CD8-positive, alpha-beta memory T cell (primary cell): ENCODE data around the gene CEP72. TPM values are rescaled to one million over a fixed set of nuclear protein-coding genes. Genes with fewer than 3 reads are reported as not detected.
A peak's percentile ranks its signal among the peaks of the same experiment; 100 is the strongest.
"Not testable (repeated sequence)": the region's sequence is repeated elsewhere in the genome, so short reads cannot be mapped to it uniquely, and the experiment has no call there.

Experiments
- CTCF ChIA-PET: fragments of 350-600 bp; sonication (Branson Sonifier 250); formaldehyde crosslinking; loops from one replicate; lab custom pipeline; 2021; ENCODE audit warnings: antibody characterized with exemption; lab: Charles Lee
- POLR2A ChIA-PET: fragments of 350-600 bp; sonication (Branson Sonifier 250); formaldehyde crosslinking; loops from one replicate; lab custom pipeline; 2021; ENCODE audit warnings: antibody characterized with exemption; lab: Charles Lee
- DNase-seq, 5 donors: peaks; one replicate each; pipeline versions ENCODE4 v3.0.0 to v3.0.0-alpha.2; 2020 to 2022; ENCODE audit warnings: mixed read lengths in 1 of 5
- H3K27ac ChIP-seq: one replicate; pipeline ENCODE4 v1.7.0; 2013; ENCODE audit warnings: low read depth, mild to moderate bottlenecking, low read length, moderate library complexity
- H3K27me3 ChIP-seq: 2 replicates; pipeline ENCODE4 v1.7.0; 2013; ENCODE audit warnings: low read length, mild to moderate bottlenecking; ENCODE audit not compliant: insufficient read depth, poor library complexity, severe bottlenecking
- H3K36me3 ChIP-seq: 2 replicates; pipeline ENCODE4 v1.7.0; 2013; ENCODE audit warnings: mild to moderate bottlenecking, low read length, moderate library complexity; ENCODE audit not compliant: insufficient read depth
- H3K4me1 ChIP-seq: 2 replicates; pipeline ENCODE4 v1.7.0; 2013; ENCODE audit warnings: mild to moderate bottlenecking, low read length, moderate library complexity; ENCODE audit not compliant: insufficient read depth
- H3K4me3 ChIP-seq: 2 replicates; pipeline ENCODE4 v1.7.0; 2013; ENCODE audit warnings: mild to moderate bottlenecking, low read length
- H3K9me3 ChIP-seq: 2 replicates; pipeline ENCODE4 v1.7.0; 2013; ENCODE audit warnings: mild to moderate bottlenecking, low read length
- H3K27ac Mint-ChIP-seq, 8 donors: one replicate each; pipeline ENCODE4 v1.8.0; 2020 to 2021; ENCODE audit warnings: mixed read lengths in 8 of 8, mild to moderate bottlenecking in 6 of 8, inconsistent platforms in 3 of 8, moderate library complexity in 3 of 8
- H3K27me3 Mint-ChIP-seq, 2 donors: one replicate each; pipeline ENCODE4 v1.8.0; 2020 to 2021; ENCODE audit warnings: mixed read lengths in 2 of 2, mild to moderate bottlenecking in 1 of 2, moderate library complexity in 1 of 2
- H3K36me3 Mint-ChIP-seq, 3 donors: one replicate each; pipeline ENCODE4 v1.8.0; 2020 to 2021; ENCODE audit warnings: mixed read lengths in 3 of 3, inconsistent platforms in 1 of 3, mild to moderate bottlenecking in 1 of 3
- H3K4me1 Mint-ChIP-seq, 3 donors: one replicate each; pipeline ENCODE4 v1.8.0; 2020 to 2021; ENCODE audit warnings: mixed read lengths in 3 of 3, inconsistent platforms in 1 of 3, mild to moderate bottlenecking in 1 of 3
- H3K4me3 Mint-ChIP-seq, 7 donors: one replicate each; pipeline ENCODE4 v1.8.0; 2020 to 2021; ENCODE audit warnings: mixed read lengths in 7 of 7, mild to moderate bottlenecking in 6 of 7, moderate library complexity in 4 of 7, inconsistent platforms in 2 of 7
- H3K9me3 Mint-ChIP-seq, 5 donors: one replicate each; pipeline ENCODE4 v1.8.0; 2020 to 2022; ENCODE audit warnings: mixed read lengths in 5 of 5, mild to moderate bottlenecking in 3 of 5, moderate library complexity in 2 of 5, inconsistent platforms in 1 of 5
- polyA plus RNA-seq: library from polyadenylated mRNA; unstranded; fragments of 300-500 nt; fragmentation: Illumina TruSeq; gene quantifications from one replicate; pipeline ENCODE4 v1.2.3, GENCODE V29; 2021
- total RNA-seq, 2 experiments: library from RNA; stranded (reverse); gene quantifications; one replicate each; pipeline ENCODE4 v1.2.3, GENCODE V29; 2021

The CEP72 gene
- total and polyA plus RNA-seq, 3 experiments from 2014 or later, result 4.2 to 21.0 (median 20.0) TPM

- H3K4me3 Mint-ChIP-seq, H3K9me3 ChIP-seq, H3K9me3 Mint-ChIP-seq, H3K4me3 ChIP-seq, H3K36me3 ChIP-seq, CTCF ChIA-PET, H3K27me3 ChIP-seq, H3K4me1 ChIP-seq, H3K27me3 Mint-ChIP-seq, H3K27ac ChIP-seq, POLR2A ChIA-PET, H3K27ac Mint-ChIP-seq, H3K4me1 Mint-ChIP-seq, H3K36me3 Mint-ChIP-seq: not testable (repeated sequence)
- peak in 1 of 5 donors; percentile 19 for DNase-seq
Observed at GRCh38 chr5:679166-679895, 67.2 kb downstream of the CEP72 start.

- H3K27me3 ChIP-seq, H3K27ac Mint-ChIP-seq, H3K36me3 ChIP-seq, H3K9me3 ChIP-seq, H3K4me3 ChIP-seq, CTCF ChIA-PET, H3K4me1 Mint-ChIP-seq, H3K4me1 ChIP-seq, H3K36me3 Mint-ChIP-seq, POLR2A ChIA-PET, H3K27me3 Mint-ChIP-seq, H3K4me3 Mint-ChIP-seq, H3K27ac ChIP-seq, H3K9me3 Mint-ChIP-seq: not testable (repeated sequence)
- peak in 1 of 5 donors; percentile 35 for DNase-seq
Observed at GRCh38 chr5:680118-680795, 68.1 kb downstream of the CEP72 start.

- H3K27ac ChIP-seq, H3K36me3 Mint-ChIP-seq, CTCF ChIA-PET, H3K9me3 ChIP-seq, H3K4me3 Mint-ChIP-seq, H3K27ac Mint-ChIP-seq, H3K4me1 ChIP-seq, H3K9me3 Mint-ChIP-seq, H3K27me3 ChIP-seq, H3K36me3 ChIP-seq, POLR2A ChIA-PET, H3K27me3 Mint-ChIP-seq, H3K4me3 ChIP-seq, DNase-seq, H3K4me1 Mint-ChIP-seq: not testable (repeated sequence)
Observed at GRCh38 chr5:680836-681235, 68.7 kb downstream of the CEP72 start.

GRCh38 chr5:681317-682191 lies 69.4 kb downstream of the CEP72 start:
- H3K4me3 Mint-ChIP-seq, H3K9me3 ChIP-seq, H3K27me3 Mint-ChIP-seq, H3K4me3 ChIP-seq, H3K27ac ChIP-seq, H3K27ac Mint-ChIP-seq, H3K9me3 Mint-ChIP-seq, POLR2A ChIA-PET, H3K36me3 ChIP-seq, H3K4me1 Mint-ChIP-seq, H3K27me3 ChIP-seq, H3K4me1 ChIP-seq, DNase-seq, H3K36me3 Mint-ChIP-seq, CTCF ChIA-PET: not testable (repeated sequence)

GRCh38 chr5:682216-682615 lies 70.1 kb downstream of the CEP72 start:
- H3K4me1 Mint-ChIP-seq, H3K4me3 Mint-ChIP-seq, H3K27ac Mint-ChIP-seq, H3K36me3 ChIP-seq, H3K27me3 Mint-ChIP-seq, H3K9me3 Mint-ChIP-seq, H3K4me1 ChIP-seq, H3K27ac ChIP-seq, CTCF ChIA-PET, POLR2A ChIA-PET, H3K9me3 ChIP-seq, H3K36me3 Mint-ChIP-seq, H3K27me3 ChIP-seq, H3K4me3 ChIP-seq: not testable (repeated sequence)
- peak in 1 of 5 donors; percentile 38 for DNase-seq

- H3K36me3 ChIP-seq, H3K9me3 ChIP-seq, H3K4me3 Mint-ChIP-seq, H3K27me3 ChIP-seq, H3K9me3 Mint-ChIP-seq, H3K36me3 Mint-ChIP-seq, H3K27me3 Mint-ChIP-seq, H3K4me1 ChIP-seq, H3K4me3 ChIP-seq, CTCF ChIA-PET, H3K4me1 Mint-ChIP-seq, H3K27ac ChIP-seq, POLR2A ChIA-PET: not testable (repeated sequence)
- peak overlapping the region in 1 of 8 donors; percentile 72 for H3K27ac Mint-ChIP-seq
- DNase-seq, result peak in 1 of 5 donors; percentile 30
Observed at GRCh38 chr5:682651-683358, 70.7 kb downstream of the CEP72 start.

- no peak overlapping the region for H3K4me3 Mint-ChIP-seq
- H3K4me1 ChIP-seq, result no peaks in the 10 kb centered on the region
- DNase-seq, result no peak
- no peaks in the 10 kb centered on the region for H3K36me3 Mint-ChIP-seq
- no peaks in the 10 kb centered on the region for H3K9me3 ChIP-seq
- H3K27me3 Mint-ChIP-seq, result peaks cover 2 to 4% of the 10 kb centered on the region in 2 donors
- no peaks in the 10 kb centered on the region for H3K36me3 ChIP-seq
- no peak overlapping the region for H3K27ac ChIP-seq
- H3K4me3 ChIP-seq, result no peak overlapping the region
- POLR2A ChIA-PET, result no interaction called here
- no peaks in the 10 kb centered on the region for H3K4me1 Mint-ChIP-seq
- H3K9me3 Mint-ChIP-seq, result no peaks in the 10 kb centered on the region
- H3K27ac Mint-ChIP-seq, result no peak overlapping the region
- H3K27me3 ChIP-seq, result no peaks in the 10 kb centered on the region
- CTCF ChIA-PET, result no interaction called here
Observed at GRCh38 chr5:683551-684481, 71.7 kb downstream of the CEP72 start.
